ENCODE data around the gene TFE3.

GRCh38 chrX:49030283-49030682 lies 12.9 kb downstream of the TFE3 start:
- TF ChIP-seq, protein P1, sequence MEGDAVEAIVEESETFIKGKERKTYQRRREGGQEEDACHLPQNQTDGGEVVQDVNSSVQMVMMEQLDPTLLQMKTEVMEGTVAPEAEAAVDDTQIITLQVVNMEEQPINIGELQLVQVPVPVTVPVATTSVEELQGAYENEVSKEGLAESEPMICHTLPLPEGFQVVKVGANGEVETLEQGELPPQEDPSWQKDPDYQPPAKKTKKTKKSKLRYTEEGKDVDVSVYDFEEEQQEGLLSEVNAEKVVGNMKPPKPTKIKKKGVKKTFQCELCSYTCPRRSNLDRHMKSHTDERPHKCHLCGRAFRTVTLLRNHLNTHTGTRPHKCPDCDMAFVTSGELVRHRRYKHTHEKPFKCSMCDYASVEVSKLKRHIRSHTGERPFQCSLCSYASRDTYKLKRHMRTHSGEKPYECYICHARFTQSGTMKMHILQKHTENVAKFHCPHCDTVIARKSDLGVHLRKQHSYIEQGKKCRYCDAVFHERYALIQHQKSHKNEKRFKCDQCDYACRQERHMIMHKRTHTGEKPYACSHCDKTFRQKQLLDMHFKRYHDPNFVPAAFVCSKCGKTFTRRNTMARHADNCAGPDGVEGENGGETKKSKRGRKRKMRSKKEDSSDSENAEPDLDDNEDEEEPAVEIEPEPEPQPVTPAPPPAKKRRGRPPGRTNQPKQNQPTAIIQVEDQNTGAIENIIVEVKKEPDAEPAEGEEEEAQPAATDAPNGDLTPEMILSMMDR (IDR thresholded peaks at IDR 0.05) = no peak
- TF ChIP-seq EP300 (IDR thresholded peaks at IDR 0.05) (no peak), POLR2AphosphoS5 (IDR thresholded peaks at IDR 0.05) (no peak)
